ENCODE results near the gene HERPUD1. TPM values are rescaled to one million over a fixed set of nuclear protein-coding genes. Genes with fewer than 3 reads are reported as not detected.
"Not testable (repeated sequence)": the region's sequence is repeated elsewhere in the genome, so short reads cannot be mapped to it uniquely, and the experiment has no call there.

HERPUD1 gene
- total and polyA plus RNA-seq, 5 experiments from 2014 or later, result 43.8 to 214 (median 88.6) TPM

DNA sequence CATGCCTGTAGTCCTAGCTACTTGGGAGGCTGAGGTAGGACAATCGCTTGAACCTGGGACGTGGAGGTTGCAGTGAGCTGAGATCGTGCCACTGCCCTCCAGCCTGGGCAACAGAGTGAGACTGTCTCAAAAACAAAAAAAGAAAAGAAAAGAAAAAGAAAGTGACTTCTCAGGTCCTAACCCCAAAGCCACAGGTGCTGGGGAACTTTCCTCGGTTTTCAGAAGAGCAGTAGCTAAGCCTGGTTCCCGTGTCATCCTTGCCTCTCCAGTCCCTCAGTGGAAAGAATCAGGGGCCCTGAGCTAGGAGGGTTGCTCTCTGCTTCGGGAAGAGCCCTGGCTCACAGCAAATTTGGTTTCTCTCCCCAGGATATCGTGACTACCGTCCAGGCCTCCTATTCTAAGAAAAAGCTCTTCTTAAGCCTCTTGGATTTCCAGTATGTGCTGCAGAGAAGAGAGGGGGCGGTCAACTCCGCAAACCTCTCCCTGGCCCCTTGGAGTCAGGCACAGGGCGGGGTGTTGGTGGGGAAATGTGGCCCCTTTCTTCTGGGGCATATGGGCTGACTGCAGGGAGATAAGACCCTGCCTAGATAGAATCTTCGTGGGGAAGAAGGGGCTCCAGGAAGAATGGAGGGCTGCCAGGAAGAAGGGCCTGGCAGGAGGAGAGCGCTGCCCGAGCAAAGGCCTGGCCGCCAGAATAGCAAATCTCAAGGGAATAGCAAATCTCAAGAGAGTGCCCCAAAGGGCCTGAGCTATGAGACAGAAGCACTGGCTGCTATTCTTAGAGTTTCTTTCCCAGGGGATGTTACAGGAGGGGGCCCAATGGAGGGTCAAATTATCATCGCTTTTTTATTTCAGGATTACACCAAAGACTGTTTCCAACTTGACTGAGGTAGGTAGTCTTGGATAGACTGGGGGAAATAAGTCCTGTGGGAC lies 49.1 kb downstream of the HERPUD1 start:
- Mint-ChIP-seq H3K4me1 (peaks cover 52 to 98% (median 92%) of the 10 kb centered on the region in 4 donors), H3K27ac (peak overlapping the region; percentile 81 to 98 (median 93)), H3K36me3 (peaks cover 0 to 21% (median 12%) of the 10 kb centered on the region in 3 donors), H3K27me3 (no peaks in the 10 kb centered on the region), H3K4me3 (peak overlapping the region in 9 of 10 donors; percentile 32 to 100 (median 64)), H3K9me3 (no peaks in the 10 kb centered on the region)
- ATAC-seq (peak; percentile 46 to 47), DNase-seq (no peak)
- POLR2A ChIA-PET, result interaction anchor here (0.6 to 13.7 kb wide), 10 partner anchors 9 to 60 kb away, joined by 3 to 231 read pairs (median 4); partner anchors contain the start of genes HERPUD1 and NLRC5

DNA sequence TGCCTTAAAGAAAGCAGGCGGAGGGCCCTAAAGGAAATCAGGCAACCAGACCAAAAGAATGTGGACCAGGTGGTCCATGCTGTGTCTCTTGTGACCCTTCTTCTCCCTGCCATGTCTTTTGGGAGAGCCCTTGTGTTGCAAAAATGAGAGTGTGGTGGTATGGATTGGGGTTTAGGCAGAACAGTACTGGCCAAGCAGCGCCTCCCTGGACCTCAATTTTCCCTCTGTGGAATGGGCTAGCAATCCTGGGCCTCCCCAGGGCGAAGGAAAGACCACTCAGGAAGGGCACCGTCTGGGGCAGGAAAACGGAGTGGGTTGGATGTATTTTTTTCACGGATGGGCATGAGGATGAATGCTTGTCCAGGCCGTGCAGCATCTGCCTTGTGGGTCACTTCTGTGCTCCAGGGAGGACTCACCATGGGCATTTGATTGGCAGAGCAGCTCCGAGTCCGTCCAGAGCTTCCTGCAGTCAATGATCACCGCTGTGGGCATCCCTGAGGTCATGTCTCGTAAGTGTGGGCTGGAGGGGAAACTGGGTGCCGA lies 49.9 kb downstream of the HERPUD1 start:
- Mint-ChIP-seq H3K9me3 (no peaks in the 10 kb centered on the region), H3K27ac (peak overlapping the region; percentile 77 to 98 (median 93)), H3K4me3 (peak overlapping the region in 6 of 10 donors; percentile 4 to 100 (median 46)), H3K36me3 (peaks cover 0 to 23% (median 12%) of the 10 kb centered on the region in 3 donors), H3K27me3 (no peaks in the 10 kb centered on the region), H3K4me1 (peaks cover 50 to 98% (median 92%) of the 10 kb centered on the region in 4 donors)
- DNase-seq, result no peak
- POLR2A ChIA-PET, result interaction anchor here (0.6 to 13.7 kb wide), 10 partner anchors 8 to 57 kb away, joined by 3 to 231 read pairs (median 6); partner anchors contain the start of gene NLRC5
- no peak for ATAC-seq

DNA sequence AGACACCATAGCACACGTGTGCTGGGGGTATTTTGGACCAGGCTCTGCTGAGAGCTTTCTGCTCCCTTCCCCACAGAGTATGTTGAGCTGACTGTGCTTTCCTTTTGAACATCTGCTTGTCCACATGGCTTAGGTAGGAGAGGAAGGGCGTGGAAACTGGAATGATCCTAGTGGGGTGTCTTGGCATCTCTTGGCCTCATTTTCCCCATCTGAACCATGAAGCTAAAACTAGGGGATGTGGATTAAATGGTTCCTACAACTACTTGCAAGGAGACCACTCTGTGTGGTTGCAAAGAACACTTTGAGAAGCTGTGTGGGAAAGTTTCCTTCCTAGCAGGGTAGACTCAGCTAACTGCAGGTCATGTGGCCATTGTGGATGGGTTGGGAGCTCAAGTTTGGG lies 50.8 kb downstream of the HERPUD1 start:
- POLR2A ChIA-PET, result interaction anchor here (0.8 to 13.7 kb wide), 9 partner anchors 11 to 63 kb away, joined by 3 to 231 read pairs (median 14); no protein-coding TSS in a partner anchor
- ATAC-seq, result no peak

DNA sequence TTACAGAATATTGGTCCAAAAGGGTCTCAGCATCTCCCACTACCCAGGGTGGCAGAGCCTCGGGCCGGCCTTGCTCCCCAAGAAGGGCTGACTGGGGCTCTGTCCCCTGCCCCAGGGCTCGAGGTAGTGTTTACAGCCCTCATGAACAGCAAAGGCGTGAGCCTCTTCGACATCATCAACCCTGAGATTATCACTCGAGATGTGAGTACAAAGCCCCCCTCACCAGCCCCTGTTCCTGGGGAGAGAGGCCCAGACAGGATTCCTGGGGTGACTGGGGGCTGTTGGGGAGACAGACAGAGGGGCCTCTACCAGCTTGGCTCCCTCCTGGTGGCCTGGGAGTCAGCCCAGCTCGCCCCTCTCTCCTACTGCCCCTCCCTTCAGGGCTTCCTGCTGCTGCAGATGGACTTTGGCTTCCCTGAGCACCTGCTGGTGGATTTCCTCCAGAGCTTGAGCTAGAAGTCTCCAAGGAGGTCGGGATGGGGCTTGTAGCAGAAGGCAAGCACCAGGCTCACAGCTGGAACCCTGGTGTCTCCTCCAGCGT lies 51.3 kb downstream of the HERPUD1 start:
- Mint-ChIP-seq H3K27me3 (no peaks in the 10 kb centered on the region), H3K4me3 (peak overlapping the region in 7 of 10 donors; percentile 29 to 100 (median 76)), H3K27ac (peak overlapping the region; percentile 73 to 98 (median 97)), H3K4me1 (peaks cover 55 to 98% (median 95%) of the 10 kb centered on the region in 4 donors), H3K36me3 (peaks cover 0 to 26% (median 12%) of the 10 kb centered on the region in 3 donors), H3K9me3 (no peaks in the 10 kb centered on the region)
- no peak for ATAC-seq
- POLR2A ChIA-PET, result interaction anchor here (0.7 to 13.7 kb wide), 10 partner anchors 10 to 203 kb away, joined by 3 to 231 read pairs (median 10); partner anchors contain the start of genes PSME3IP1 and RSPRY1
- DNase-seq, result no peak

More for the DNA sequence above, 50.8 kb downstream of the HERPUD1 start:
- peak overlapping the region in 9 of 10 donors; percentile 29 to 100 (median 70) for H3K4me3 Mint-ChIP-seq
- no peaks in the 10 kb centered on the region for H3K27me3 Mint-ChIP-seq
- DNase-seq, result no peak
- peak overlapping the region; percentile 72 to 98 (median 94) for H3K27ac Mint-ChIP-seq
- no peaks in the 10 kb centered on the region for H3K9me3 Mint-ChIP-seq
- H3K4me1 Mint-ChIP-seq, result peaks cover 50 to 98% (median 95%) of the 10 kb centered on the region in 4 donors
- peaks cover 0 to 23% (median 12%) of the 10 kb centered on the region in 3 donors for H3K36me3 Mint-ChIP-seq

DNA sequence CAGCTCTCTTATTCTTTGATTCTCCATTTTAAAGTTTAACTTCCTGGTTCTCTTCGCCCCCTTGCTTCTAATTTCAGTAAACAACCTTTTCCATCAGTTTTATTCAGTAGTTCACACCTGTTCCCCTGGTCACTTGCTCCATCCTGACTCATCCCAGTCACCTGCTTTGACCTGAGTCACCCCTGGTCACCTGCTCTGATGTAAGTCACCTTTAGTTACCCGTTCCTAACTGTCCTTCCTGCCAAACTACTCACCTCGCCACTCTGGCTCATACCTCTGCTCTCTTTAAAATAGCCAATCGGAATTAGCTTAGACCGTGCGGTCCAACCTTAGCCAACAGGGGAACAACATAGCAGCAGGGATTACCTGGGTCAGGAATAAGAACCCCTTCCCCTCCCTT lies 52.7 kb downstream of the HERPUD1 start:
- ATAC-seq (no peak), DNase-seq (no peak)
- H3K4me3 Mint-ChIP-seq, result peak overlapping the region; percentile 52 to 100 (median 77)
- H3K27ac Mint-ChIP-seq, result peak overlapping the region; percentile 96 to 99 (median 97)
- no peaks in the 10 kb centered on the region for H3K9me3 Mint-ChIP-seq
- H3K27me3 Mint-ChIP-seq, result no peaks in the 10 kb centered on the region
- POLR2A ChIA-PET, result interaction anchor here (0.9 to 13.7 kb wide), 6 partner anchors 11 to 77 kb away, joined by 3 to 231 read pairs (median 131); no protein-coding TSS in a partner anchor
- H3K36me3 Mint-ChIP-seq, result peaks cover 0 to 26% (median 15%) of the 10 kb centered on the region in 3 donors
- peaks cover 57 to 98% (median 90%) of the 10 kb centered on the region in 4 donors for H3K4me1 Mint-ChIP-seq

DNA sequence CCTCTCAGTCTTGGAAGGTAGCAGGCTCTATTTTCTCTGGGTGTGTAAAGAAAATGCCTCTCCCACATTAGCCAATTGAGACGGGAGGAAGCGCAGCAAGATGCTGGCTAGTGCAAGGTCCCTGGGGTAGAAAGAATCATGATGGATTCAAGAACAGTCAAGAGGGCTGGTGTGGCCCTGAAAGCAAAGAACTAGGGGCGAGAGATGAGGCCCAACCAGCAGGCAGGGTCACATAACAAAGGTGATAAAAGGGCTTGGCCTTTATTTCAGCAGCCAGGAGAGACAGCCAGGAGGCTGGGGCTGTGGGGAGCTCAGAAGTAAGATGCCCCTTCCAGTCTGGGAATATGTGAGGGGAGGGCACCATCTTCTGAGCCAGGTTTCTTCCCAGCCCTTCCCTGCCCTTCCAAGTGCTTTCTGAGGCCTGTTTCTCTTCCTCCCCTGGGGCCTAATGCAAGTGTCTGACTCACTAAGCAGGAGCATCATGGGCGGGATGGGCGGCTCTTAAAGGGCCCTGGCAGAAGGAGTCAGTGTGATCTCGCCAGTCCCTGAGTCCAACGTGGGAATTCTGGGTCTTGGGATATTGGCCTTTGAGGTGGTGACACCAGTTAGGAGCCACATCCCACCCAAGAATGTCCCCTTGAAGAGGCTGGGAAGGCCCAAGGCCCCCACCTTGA lies 53.5 kb downstream of the HERPUD1 start:
- H3K4me1 Mint-ChIP-seq, result peaks cover 59 to 95% (median 83%) of the 10 kb centered on the region in 4 donors
- peaks cover 5 to 28% (median 17%) of the 10 kb centered on the region in 3 donors for H3K36me3 Mint-ChIP-seq
- DNase-seq (no peak), ATAC-seq (no peak)
- H3K4me3 Mint-ChIP-seq, result peak overlapping the region; percentile 37 to 100 (median 76)
- no peaks in the 10 kb centered on the region for H3K27me3 Mint-ChIP-seq
- H3K9me3 Mint-ChIP-seq, result no peaks in the 10 kb centered on the region
- H3K27ac Mint-ChIP-seq, result peak overlapping the region; percentile 96 to 99 (median 97)
- POLR2A ChIA-PET, result interaction anchor here (0.9 to 13.7 kb wide), 6 partner anchors 10 to 77 kb away, joined by 3 to 231 read pairs (median 131); no protein-coding TSS in a partner anchor

DNA sequence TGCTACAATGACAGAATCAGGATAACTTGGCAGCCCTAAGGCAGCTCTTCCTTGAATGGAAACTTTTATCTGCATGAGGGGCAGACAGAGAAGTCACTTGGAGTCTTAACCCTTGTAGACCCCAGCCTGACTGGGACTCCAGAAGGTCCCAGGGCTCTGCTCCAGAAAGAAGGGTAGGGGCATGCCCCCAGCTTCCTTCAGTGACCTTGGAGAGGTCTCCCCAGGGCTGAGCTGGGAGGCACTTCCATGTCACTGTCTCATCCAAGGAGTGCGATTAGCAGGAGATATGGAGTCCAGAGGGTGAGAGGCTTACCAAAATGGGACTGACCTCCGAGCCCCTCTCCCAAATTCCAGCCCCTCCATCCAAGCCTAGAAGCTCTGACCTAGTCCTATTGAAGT lies 54.0 kb downstream of the HERPUD1 start:
- DNase-seq (no peak), ATAC-seq (no peak)
- peak overlapping the region in 7 of 10 donors; percentile 61 to 100 (median 94) for H3K4me3 Mint-ChIP-seq
- peaks cover 62 to 95% (median 81%) of the 10 kb centered on the region in 4 donors for H3K4me1 Mint-ChIP-seq
- POLR2A ChIA-PET, result interaction anchor here (0.8 to 13.7 kb wide), 5 partner anchors 9 to 53 kb away, joined by 3 to 231 read pairs (median 135); no protein-coding TSS in a partner anchor
- H3K36me3 Mint-ChIP-seq, result peaks cover 5 to 31% (median 22%) of the 10 kb centered on the region in 3 donors
- H3K27ac Mint-ChIP-seq, result peak overlapping the region; percentile 96 to 99 (median 98)
- no peaks in the 10 kb centered on the region for H3K27me3 Mint-ChIP-seq
- H3K9me3 Mint-ChIP-seq, result no peaks in the 10 kb centered on the region

DNA sequence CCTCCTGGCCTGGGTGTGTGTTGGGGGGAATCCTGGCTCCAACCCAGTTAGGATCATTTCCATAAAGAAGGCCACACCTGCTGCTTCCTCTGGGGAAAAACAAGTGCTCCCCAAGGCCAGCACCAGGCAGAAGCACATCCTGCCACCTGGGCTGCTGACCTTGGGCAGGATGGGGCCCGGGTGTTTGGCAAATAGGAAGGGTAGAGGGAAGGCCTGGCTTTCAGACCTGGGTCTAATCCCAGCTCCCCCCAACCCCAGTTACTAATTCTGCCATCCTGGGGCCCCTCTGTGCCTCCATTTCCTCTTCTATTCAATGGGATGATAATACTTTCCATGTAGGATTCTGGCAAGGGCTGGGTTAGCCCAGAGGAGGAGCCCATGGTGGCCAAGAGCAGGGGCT lies 54.4 kb downstream of the HERPUD1 start:
- DNase-seq, result no peak
- POLR2A ChIA-PET, result interaction anchor here (0.8 to 13.7 kb wide), 9 partner anchors 8 to 258 kb away, joined by 3 to 231 read pairs (median 5); no protein-coding TSS in a partner anchor
- peak overlapping the region; percentile 96 to 99 (median 98) for H3K27ac Mint-ChIP-seq
- peaks cover 58 to 94% (median 79%) of the 10 kb centered on the region in 4 donors for H3K4me1 Mint-ChIP-seq
- peaks cover 5 to 34% (median 24%) of the 10 kb centered on the region in 3 donors for H3K36me3 Mint-ChIP-seq
- peak overlapping the region; percentile 94 to 100 (median 100) for H3K4me3 Mint-ChIP-seq
- ATAC-seq, result no peak
- no peaks in the 10 kb centered on the region for H3K9me3 Mint-ChIP-seq
- no peaks in the 10 kb centered on the region for H3K27me3 Mint-ChIP-seq

DNA sequence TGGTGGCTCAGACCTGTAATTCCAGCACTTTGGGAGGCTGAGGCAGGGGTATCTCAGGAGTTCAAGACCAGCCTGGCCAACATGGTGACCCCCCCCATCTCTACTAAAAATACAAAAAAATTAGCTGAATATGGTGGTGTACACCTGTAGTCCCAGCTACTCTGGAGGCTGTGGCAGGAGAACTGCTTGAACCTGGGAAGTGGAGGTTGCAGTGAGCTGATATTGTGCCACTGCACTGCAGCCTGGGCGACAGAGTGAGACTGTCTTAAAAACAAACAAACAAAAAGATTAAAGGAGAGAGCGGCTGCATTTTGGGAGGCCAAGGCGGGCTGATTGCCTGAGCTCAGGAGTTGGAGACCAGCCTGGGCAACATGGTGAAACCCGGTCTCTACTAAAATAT lies 55.0 kb downstream of the HERPUD1 start:
- Mint-ChIP-seq H3K4me1 (peaks cover 56 to 94% (median 78%) of the 10 kb centered on the region in 4 donors), H3K4me3 (peak overlapping the region; percentile 94 to 100 (median 100)), H3K36me3 (peaks cover 5 to 34% (median 23%) of the 10 kb centered on the region in 3 donors), H3K27ac (peak overlapping the region; percentile 96 to 99 (median 98))
- not testable (repeated sequence) for H3K27me3 Mint-ChIP-seq, DNase-seq, H3K9me3 Mint-ChIP-seq, ATAC-seq
- POLR2A ChIA-PET, result interaction anchor here (0.8 to 13.7 kb wide), 10 partner anchors 8 to 259 kb away, joined by 3 to 231 read pairs (median 4); no protein-coding TSS in a partner anchor

DNA sequence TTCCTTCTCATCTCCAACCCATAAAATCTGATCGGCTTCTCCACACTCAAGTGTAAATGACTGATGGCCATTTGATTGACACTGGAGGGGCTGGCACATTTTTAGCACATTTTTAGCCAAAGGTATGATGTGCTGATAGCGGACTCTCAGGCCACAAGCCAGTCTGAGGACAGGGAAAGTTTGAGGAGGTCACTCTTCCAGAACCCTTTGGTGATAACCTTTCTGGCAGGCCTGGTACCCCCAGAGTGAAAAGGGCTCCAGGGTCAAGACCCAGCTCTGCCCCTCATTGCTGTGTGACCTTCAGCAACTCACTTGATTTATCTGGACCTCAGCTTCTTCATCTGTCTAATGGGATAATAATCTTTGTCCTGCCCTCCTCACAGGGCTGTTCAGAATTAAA lies 55.8 kb downstream of the HERPUD1 start:
- POLR2A ChIA-PET, result interaction anchor here (0.9 to 13.7 kb wide), 7 partner anchors 7 to 51 kb away, joined by 3 to 231 read pairs (median 127); no protein-coding TSS in a partner anchor
- H3K36me3 Mint-ChIP-seq, result peaks cover 5 to 31% (median 21%) of the 10 kb centered on the region in 3 donors

More for the DNA sequence above, 55.8 kb downstream of the HERPUD1 start:
- Mint-ChIP-seq H3K4me1 (peaks cover 50 to 90% (median 74%) of the 10 kb centered on the region in 4 donors), H3K27ac (peak overlapping the region; percentile 96 to 99 (median 98)), H3K27me3 (no peaks in the 10 kb centered on the region), H3K4me3 (peak overlapping the region; percentile 94 to 100 (median 100)), H3K9me3 (no peaks in the 10 kb centered on the region)
- ATAC-seq (no peak), DNase-seq (no peak)
